NCI-H2196 treated with DMSO at 0.1 percent for 48 hours (cell line): ENCODE measurements around the gene ZNF91.
"Not testable (repeated sequence)": the region's sequence is repeated elsewhere in the genome, so short reads cannot be mapped to it uniquely, and the experiment has no call there.

Experiments
- DNase-seq: peaks from one replicate; lab custom pipeline; 2025; ENCODE audit not compliant: unreplicated experiment; lab: John Stamatoyannopoulos, UW

Gene ZNF91

DNA sequence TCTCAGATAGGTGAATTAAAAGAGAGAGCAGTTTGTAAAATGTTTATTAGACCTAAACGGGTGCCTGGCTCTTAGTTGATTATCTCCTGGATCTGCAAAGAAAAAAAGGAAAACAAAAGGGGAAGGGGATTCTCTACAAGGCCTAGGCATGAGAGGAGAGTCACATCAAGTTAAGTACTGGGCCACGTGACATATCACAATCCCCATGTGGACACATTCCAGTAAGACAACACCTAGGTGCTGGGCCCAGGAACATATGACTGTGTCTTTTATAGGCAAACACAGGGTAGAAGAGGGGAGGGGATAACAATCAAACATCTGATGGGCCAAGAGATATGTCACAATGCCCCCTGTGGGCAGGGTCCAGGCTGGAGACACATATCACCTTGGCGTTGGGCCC, 4.2 kb upstream of the ZNF91 start:
- no peak for DNase-seq

DNA sequence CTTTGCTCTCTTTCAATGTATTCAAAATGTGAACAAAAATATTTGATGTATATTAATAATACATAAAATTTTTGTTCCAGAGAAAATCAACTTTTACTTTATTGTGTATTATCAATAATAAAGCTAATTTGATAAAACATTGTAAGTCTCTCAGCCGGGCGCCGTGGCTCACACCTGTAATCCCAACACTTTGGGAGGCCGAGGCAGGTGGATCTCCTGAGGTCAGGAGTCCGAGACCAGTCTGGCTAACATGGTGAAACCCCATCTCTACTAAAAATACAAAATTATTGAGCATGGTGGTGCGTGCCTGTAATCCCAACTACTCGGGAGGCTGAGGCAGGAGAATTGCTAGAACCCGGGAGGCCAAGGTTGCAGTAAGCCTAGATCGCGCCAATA, 449 bp upstream of the ZNF91 start:
- not testable (repeated sequence) for DNase-seq

DNA sequence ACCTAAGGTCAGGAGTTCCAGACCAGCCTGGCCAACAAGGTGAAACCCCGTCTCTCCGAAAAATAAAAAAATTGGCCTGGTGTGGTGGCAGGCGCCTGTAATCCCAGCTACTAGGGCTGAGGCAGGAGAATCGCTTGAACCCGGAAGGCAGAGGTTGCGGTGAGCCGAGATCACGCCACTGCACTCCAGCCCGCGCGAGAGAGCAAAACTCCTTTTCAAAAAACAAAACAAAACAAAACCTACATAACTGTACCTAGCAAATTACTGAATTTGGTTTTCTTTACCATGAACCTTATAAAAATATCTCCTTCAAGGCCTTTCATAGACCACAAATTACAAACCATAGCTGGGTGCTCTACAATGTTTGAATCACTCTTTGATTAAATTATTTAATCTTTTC, 760 bp downstream of the ZNF91 start:
- no peak for DNase-seq

DNA sequence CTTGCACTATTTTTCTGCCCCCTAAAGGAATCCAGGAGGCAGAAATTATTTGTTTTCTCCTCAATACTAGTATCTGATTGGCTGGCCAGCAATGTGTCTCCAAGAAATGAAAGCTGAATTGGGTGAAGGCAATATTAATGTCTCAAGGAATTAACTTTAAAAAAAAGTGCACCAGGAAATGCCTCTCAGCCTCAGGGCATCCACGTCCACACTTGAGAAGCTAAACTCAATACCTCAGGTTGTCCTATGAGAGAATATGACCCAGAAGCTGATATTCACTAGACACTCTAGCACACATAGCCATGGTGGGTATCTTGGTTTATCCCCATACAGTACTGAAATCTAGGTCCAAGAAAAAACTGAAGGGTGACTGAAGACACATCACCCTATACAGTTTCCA, 2.1 kb downstream of the ZNF91 start:
- no peak for DNase-seq

DNA sequence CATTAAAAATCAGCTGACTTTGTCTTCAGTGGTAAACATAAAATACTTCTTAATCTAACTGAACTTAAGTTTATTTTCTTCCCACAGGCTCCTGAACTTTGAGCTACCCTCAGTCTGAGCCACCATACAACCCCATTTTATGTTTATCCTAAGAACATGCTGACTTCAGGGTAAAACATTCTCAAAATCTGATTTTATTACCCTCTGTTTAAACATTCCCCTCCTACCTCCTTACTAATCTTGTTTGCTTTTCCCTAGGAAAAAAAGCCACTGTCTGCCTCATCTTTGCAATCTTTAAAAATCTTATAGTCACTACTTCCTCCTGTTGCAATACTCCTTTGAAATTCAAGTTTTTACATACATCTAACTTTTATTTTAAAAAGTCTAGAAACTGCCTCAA, 4.0 kb downstream of the ZNF91 start:
- no peak for DNase-seq

DNA sequence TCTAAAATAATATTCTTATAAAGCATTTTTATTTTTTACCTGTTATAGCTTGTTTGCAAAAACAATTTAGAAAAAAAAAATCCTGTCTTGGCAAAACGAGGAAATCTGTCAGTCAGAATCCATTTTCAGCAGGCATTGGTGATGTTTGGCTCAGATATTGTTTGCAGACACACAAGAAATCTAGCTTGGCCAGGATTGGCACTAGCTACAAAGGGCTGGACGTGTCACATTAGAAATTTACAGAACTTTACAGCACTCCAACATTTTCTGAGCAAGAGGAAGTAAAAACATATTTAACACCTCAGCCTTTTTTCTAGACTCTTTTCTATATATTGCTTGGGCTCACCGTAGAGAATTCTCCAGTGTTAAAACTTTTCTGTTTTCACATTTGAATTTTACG, 9.9 kb downstream of the ZNF91 start:
- no peak for DNase-seq

DNA sequence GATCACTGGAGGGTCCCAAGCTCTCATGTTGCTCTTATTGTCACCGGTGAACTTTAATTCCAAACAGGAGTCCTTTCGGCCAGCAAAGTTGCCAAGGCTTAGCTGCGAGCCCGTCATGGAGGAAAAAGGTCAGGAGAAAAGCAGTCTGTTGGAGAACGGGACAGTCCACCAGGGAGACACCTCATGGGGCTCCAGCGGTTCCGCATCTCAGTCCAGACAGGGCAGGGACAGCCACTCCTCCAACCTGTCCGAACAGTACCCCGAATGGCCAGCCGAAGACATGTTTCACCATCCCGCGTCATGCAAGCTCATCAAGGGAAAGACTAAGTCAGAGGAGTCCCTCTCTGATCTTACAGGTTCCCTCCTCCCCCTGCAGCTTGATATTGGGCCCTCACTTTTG, 10.4 kb downstream of the ZNF91 start:
- DNase-seq: no peak

DNA sequence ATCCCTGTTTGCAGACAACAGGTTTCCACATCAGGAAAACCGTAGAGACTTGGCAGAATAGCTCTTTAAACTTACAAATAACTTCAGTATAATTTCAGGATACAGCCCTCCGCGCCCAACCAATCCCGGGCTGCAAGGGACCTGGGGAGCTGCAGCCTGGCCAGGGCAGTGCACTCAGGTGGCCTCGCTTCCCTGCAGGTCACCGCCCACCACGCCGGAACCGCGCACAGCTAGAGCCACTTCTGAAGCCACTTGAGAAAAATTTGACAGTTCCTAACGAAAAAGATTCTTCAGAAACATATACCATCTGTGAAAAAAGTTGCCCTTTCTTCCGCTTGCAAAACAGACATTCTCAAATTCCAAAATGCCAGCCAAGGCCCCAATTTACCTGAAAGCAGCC, 11.1 kb downstream of the ZNF91 start:
- no peak for DNase-seq

DNA sequence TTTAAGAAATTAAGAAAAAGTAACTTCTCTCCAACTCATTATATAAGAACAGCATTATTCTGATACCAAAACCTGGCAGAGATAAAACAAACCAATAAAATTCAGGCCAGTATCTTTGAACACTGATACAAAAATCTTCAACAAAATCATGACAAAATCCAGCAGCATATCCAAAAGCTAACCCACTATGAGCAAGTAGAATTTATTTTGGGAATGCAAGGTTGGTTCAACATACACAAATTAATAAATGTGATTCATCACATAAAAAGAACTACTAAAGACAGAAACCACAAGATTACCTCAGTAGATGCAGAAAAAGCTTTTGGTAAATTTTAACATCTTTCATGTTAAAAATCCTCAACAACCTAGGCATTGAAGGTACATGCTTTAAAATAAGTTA, 12.3 kb downstream of the ZNF91 start:
- no peak for DNase-seq

DNA sequence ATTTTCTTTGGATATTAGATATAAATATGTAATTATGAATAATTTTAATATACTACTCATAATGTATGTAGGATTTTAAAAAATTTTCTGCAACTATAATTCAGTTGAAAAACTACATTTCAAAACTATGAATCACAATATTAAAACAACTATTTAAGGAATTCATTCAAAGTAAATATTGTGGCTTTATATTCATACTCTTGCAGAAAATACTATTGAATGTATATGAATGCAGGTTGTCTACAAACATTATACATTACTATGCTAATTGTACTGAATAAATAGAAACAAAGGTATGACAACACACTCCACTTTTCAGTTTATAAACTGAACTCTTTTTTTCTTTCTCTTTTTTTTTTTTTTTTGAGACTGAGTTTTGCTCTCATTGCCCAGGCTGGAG, 14.2 kb downstream of the ZNF91 start:
- DNase-seq: no peak

DNA sequence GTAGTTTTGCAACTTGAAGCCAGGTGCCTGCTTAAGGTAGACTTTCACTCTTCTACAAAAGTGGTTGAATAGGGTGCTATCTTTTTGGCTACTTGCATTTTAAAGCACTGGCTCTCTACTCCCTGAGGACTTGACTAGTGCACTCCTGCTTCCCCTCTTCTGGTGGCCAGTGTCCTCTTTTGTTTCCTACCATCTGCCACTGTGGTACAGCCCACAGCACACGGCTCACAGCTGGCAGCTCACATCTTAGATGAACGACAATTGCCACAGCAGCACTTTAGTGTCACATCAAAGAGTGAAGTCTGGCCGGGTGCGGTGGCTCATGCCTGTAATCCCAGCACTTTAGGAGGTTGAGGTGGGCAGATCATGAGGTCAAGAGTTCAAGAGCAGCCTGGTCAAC, 15.6 kb downstream of the ZNF91 start:
- DNase-seq: not testable (repeated sequence)

DNA sequence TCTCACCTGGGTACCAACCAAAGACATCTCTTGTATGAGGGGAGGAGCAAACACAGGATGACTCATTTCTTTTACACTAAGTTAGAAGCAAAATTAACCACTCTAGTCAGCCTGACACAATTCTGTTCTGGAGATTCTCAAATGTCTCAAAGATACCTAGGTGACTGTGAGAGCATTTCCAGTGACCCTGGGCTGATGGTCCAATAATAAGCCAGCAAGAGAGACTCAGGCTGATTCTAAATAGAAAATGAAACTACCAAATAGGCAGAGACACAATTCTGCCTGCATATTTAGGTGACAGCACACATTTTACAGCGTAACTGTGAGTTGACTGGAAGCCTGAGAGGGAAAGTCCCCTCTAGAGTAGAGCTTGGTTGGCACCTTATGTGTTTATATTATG, 16.3 kb downstream of the ZNF91 start:
- no peak for DNase-seq

DNA sequence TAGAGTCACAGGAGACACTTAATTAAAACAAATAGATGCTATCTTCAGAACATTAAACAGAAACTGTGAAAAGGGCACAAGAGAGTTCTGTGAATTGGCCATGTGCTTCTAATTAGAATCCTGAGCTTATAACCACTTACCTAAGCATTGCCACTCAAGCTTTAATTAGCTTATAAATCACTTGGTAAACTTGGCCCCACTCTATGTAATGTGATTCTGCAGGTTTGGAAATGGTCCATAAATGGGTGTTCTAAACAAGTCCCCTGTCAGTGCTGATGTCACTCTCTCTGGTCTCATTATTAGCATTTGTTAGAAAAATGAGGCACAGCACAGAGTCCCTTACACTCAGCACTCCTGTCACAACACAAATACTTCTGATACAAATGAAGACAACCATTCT, 18.0 kb downstream of the ZNF91 start:
- DNase-seq: no peak

DNA sequence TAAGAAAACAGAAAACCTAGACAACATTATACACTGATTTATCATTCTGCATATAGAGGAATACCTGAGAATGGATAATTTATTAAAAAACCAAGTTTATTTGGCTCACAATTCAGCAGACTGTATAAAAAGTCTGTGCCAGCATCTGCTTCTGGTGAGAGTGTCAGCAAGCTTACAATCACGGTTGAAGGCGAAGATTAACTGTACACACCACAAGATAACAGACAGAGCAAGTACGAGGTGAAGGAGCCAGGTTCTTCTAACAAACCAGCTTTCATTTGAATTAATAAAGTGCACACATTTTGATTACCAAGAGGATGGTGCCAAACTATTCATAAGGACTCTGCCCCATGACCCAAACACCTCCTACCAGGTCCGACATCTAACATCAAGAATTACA, 28.8 kb downstream of the ZNF91 start:
- no peak for DNase-seq

DNA sequence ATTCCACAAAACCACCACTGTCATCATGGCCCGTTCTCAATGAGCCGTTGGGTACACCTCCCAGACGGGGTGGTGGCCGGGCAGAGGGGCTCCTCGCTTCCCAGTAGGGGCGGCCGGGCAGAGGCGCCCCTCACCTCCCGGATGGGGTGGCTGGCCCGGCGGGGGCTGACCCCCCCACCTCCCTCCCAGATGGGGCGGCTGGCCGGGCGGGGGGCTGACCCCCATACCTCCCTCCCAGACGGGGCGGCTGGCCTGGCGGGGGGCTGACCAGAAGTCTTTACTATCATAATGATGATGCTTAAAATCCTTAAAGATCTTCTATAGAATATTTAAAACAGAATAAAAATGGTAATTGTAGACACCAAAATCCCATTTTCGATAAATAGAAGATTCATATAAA, 29.2 kb downstream of the ZNF91 start:
- DNase-seq: not testable (repeated sequence)

DNA sequence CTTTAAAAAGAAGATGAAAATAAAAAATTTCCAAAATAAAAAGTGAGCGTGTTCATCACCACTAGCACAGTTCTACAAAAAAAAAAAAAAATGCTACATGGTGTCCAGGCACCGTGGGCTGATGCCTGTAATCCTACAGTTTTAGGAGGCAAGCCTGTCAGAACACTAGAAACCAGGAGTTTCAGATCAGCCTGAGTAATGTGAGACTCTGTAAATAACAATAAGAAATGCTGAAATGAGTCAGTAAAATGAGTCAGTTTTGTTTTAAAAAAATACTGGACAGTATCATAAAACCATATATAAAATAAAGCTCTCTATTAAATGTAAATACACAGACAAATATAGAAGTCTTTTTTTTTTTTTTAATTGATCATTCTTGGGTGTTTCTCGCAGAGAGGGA, 30.0 kb downstream of the ZNF91 start:
- no peak for DNase-seq

DNA sequence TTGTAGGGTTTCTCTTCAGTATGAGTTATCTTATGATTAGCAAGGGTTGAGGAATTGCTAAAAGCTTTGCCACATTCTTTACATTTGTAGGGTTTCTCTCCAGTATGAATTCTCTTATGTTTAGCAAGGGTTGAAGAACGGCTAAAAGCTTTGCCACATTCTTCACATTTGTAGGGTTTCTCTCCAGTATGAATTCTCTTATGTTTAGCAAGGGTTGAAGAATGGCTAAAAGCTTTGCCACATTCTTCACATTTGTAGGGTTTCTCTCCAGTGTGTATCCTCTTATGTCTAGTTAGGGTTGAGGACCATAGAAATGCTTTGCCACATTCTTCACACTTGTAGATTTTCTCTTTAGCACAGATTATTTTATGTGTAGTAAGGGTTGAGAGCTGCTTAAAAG, 33.4 kb downstream of the ZNF91 start:
- DNase-seq: not testable (repeated sequence)

DNA sequence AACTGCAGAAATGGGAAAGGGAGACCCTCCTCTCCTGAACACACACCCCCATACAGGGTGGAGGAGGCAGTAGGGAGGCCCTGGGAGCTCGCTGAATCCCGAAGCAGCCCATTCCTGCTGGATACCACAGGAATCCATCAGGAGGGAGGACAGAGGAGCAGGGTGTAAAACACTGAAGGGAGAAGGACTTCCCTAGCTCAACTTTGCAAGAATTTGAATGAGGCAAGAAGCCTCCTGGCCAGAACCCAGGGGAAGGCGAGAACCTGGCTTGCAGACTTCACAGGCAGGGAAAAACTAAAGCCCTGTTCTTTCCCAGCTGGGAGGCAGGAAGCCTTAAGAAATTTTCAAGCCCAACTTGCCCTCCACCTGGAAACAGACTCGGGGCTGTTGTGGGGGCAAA, 43.5 kb downstream of the ZNF91 start:
- no peak for DNase-seq

DNA sequence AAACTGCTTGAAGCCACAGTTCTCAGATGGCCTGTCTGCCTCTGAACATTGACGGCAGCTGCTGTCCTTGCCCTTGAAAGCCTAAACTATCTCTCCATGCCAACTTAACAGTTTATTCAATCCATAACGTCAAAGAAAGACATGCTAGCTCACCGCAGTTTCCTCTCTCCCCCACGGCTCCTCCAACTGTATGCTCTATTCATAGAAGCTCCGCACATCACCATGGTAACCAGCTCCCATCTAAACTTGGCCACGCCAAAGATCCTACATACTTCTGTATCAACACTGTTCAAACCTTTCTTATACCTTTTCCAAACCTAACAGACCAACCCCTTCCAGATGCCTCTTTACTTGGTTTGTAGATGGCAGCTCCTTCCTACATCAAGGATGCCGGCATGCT, 48.6 kb downstream of the ZNF91 start:
- DNase-seq: no peak

DNA sequence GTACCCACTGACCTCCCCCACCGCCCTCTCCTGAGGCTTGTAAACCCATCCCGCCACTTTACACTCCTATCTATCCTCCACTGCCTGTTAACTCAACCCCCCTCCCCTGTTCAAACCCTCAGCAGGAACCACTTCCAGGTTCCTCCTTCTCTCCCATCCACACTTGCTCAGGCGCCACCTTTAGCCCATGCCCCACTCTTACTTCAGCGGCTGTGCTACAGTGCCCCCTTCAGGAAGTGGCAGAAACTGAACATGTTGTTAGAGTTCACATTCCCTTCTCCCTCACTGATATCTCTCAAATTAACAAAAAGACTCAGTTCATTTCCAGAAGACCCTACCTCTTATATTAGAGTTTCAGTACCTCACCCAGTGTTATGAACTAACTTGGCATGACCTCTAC, 49.4 kb downstream of the ZNF91 start:
- no peak for DNase-seq

DNA sequence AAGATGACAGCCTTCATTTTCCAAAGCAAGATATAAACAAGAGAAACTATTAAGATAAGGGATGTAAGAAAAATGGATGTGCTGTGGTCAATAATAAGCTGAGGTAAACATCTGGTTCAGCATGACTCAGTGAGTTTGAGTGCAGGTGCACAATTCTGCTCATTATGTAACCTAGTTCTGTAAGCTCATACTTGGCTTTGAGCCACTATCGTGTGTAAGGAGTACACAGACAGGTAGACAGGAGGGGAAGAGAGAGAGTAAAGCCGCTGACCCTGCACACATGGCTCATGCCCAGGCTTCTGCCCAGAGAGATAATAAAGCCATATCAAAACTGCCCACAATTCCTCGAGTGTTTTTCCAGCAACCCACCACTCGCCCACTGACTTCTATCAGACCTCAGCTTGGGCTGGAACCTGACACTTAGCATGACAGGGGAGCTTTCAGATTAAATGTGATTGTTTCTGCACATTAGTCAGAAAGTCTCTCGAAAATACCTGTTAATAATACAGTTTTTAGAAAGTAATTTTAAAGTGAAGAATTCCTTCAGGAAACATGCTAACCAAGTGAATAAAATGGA, 51.7 kb downstream of the ZNF91 start:
- no peak for DNase-seq

DNA sequence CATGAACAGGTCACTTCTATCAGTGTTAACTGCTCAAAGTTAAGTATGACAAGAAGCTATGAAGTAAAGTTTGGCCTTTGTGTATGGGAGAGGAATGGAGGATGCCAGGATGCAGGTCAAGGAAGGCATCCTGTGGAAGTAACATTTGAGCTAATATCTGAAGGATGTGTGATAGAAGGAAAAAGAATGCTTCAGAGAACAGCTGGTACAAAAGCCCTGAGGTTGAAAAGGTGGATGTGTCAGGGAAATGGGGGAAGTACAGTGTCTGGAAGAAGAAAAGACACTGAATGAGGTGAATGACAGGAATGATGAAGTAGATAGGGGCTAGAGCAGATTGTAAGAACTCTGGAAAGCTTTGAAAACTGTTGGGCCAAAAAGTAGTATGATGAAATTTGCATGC, 67.1 kb downstream of the ZNF91 start:
- DNase-seq: no peak

DNA sequence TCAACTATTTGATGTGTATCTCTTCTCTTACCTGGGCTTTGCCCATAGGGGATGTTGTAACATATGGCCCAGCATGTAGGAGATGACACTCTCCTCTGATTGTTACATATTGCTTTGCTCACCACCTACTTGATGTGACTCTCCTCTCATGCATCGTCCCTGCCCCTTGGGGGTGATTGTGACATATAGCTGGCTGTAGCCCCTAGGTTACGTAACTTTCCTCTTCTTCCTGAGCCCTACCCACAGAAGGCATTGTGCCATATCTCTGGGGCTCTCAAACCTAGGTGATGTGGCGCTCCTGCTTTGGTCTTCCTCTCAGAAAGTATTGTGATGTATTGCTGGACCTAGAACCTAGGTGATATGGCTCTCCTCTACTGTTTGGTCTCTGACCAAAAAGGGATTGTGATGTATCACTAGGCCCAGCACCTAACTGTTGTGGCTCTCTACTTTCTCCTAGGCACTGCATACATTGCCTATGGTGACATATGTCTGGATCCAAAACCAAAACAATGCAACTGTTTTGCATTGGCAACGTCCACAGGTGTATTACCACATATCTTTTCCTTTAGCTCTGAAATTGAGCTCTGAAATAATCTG, 73.2 kb downstream of the ZNF91 start:
- no peak for DNase-seq
